HG03521 (cell line): ENCODE measurements around the gene SCRN3.
"Not testable (repeated sequence)": the region's sequence is repeated elsewhere in the genome, so short reads cannot be mapped to it uniquely, and the experiment has no call there.

ENCODE experiments used
- ATAC-seq: cut with Tn5 transposase; IDR thresholded peaks from one replicate; pipeline ENCODE4 v1.9.1; 2021; ENCODE audit warnings: mild to moderate bottlenecking, moderate library complexity; ENCODE audit not compliant: unreplicated experiment

The SCRN3 gene

DNA sequence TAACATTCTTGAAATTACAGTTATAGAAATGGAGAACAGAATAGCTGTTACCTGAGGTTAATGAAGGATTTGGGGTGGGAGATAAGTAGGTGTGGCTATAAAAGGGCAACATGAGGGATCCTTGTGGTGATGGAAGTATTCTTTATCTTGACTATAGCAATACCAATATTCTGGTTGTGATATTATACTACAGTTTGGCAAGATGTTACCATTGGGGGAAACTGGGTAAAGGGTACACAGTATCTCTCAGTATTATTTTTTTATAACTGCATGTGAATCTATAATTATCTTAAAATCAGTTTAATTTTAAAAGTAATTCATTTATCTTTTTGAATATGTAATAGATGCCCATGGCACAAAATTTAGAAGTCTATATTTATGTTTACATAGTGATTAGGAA is 8.1 kb downstream of the SCRN3 start:
- no peak for ATAC-seq

DNA sequence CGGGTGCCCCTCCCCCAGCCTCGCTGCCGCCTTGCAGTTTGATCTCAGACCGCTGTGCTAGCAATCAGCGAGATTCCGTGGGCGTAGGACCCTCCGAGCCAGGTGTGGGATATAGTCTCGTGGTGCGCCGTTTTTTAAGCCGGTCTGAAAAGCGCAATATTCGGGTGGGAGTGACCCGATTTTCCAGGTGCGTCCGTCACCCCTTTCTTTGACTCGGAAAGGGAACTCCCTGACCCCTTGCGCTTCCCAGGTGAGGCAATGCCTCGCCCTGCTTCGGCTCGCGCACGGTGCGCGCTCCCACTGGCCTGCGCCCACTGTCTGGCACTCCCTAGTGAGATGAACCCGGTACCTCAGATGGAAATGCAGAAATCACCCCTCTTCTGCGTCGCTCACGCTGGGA is 14.5 kb downstream of the SCRN3 start:
- ATAC-seq = not testable (repeated sequence)

DNA sequence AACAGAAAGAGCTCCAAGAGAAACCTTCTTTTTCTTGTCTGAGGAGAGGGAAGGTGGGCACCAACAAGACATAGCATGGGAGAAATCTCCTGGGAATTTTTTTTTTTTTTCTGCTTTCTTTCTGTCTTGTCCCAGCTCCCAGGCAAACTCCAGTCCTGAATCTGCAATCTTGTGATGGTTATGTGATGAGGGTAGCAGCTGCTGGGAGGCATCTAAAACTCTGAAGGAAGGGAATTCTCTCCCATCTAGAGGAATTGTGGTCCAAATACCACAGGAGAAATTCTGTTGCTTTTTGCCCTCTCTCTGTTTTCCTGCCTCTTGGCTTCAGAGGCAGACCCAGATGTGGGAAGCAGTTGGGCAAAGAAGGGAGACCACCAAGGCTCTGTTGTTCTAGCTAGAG is 16.7 kb downstream of the SCRN3 start:
- ATAC-seq = no peak

DNA sequence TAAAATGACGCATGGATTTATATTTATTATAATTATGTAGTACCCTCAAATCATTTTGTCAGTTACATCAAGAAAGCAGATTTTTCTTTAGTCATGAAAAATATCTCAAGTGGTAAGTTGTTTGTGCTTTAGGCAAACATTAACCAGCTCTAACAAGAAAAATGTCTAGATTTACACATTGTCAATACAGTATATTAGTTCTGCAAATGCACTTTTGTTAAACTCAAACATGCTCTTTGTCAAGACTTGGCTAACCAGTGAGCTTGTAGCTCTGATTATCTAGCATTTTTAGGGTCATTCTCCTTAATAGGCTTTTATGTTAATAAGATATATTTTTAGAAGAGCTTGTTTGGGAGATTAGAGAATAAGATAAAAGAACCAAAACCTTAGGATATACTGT is 32.7 kb downstream of the SCRN3 start:
- ATAC-seq = no peak

DNA sequence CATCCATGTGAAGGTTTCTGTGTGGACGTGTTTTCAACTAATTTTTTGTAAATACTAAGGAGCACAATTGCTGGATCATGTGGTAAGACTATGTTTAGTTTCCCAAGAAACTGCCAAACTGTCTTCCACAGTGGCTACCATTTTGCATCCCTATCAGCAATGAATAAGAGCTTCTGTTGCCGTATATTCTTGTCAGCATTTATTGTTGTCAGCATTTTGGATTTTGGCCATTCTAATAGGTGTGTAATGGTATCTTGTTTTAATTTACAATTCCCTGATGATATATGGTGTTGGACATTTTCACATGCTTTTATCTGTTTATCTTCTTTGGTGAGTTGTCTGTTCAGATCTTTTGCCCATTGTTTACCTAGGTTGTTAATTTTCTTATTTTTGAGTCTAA is 34.5 kb downstream of the SCRN3 start:
- no peak for ATAC-seq

DNA sequence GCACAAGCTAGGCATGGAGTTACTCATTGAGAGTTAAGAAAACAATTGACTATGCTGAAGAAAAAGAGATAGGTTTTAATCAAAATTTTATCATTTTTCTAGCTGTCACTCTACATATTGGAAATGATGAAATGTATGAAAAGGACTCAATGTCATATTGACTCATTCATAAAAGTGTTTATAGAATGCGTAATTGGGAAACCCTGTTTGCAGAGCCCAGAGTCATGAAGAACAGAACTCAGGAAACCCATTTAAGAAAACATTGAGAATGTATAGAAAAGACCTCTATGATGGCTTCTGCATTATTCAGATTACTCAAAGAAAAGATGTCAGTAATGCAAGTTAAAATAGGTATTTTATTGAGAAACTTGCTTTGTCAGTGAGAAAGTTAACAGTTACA is 36.4 kb downstream of the SCRN3 start:
- ATAC-seq = no peak

DNA sequence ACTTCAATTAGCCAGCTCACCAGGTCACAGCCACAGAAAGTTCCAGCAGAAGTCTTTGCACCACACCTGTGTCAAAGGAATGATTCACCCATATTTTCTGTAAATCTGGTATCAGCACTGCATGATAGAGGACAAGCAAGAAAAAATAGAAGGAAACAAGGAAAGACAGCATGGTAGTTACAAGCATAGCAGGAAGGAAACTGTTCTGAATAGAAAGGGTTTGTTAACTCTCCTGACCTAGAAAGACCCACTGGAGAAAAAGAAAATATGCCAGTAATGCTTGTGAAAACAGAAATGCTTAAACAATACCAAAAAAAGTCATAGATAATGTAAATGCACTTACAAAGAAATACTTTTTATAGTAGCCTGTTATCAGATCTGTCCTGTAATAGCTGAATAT is 40.8 kb downstream of the SCRN3 start:
- ATAC-seq = no peak

DNA sequence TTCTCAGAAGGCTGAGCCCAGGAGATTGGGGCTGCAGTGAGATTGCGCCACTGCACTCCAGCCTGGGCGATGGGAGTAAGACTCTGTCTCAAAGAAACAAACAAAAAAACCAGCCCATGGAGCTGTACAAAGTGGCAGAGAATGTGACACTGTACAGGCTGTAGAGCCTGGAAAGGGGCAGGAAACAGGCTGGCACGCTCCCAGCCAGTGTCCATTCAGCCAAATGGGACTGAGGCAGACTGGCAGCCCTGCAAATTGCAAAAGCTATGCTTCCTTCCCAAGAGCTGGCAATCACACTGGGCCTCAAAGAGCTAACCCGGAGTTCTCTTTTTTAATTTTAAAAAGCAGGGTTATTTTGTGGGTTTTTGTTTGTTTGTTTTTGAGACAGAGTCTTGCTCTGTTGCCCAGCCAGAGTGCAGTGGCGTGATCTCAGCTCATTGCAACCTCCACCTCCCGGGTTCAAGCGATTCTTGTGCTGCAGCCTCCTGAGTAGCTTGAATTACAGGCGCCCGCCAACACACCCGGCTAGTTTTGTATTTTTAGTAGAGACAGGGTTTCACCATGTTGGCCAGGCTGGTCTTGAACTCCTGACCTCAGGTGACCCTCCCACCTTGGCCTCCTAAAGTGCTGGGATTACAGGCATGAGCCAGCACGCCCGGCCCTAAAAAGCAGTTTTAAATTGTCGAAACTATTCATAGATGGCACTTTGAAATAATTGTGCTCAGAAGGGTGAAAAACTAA is 42.8 kb downstream of the SCRN3 start:
- ATAC-seq = no peak

DNA sequence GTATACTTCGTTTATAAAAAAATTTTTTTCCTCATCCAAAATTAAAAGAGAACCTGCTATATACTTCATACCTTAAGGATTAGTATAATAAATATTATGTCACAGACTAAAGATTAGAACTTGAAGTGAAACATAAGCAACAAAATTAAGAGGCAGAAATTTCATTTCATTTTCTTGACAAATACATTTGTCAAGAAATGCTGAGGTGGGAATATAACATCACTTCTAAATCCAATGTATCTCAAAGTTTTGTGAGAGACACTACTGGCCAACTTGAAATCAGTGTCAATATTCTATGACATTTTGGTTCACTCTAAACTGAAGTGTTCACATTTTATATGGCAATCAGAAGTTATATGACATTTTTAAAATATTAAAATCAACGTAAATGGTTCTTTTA is 43.8 kb downstream of the SCRN3 start:
- ATAC-seq = no peak

DNA sequence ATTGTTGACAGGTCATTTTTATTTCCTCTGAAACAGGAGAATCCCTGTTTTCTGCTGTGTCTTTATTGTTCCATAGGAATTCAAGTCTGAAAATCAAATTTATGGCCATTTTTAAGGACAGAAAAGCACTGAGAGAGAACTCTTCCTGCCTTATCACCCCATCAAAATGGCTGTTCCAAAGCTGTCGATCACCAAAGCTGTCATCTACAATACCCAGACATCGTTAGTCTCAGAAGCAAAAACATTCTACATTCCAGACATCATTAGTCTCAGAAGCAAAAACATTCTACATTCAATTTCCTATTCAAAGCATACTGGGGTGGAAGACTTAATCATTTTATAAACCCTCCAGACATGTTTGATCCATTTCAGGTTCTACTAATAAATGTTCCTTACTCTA is 44.4 kb downstream of the SCRN3 start:
- ATAC-seq = no peak

DNA sequence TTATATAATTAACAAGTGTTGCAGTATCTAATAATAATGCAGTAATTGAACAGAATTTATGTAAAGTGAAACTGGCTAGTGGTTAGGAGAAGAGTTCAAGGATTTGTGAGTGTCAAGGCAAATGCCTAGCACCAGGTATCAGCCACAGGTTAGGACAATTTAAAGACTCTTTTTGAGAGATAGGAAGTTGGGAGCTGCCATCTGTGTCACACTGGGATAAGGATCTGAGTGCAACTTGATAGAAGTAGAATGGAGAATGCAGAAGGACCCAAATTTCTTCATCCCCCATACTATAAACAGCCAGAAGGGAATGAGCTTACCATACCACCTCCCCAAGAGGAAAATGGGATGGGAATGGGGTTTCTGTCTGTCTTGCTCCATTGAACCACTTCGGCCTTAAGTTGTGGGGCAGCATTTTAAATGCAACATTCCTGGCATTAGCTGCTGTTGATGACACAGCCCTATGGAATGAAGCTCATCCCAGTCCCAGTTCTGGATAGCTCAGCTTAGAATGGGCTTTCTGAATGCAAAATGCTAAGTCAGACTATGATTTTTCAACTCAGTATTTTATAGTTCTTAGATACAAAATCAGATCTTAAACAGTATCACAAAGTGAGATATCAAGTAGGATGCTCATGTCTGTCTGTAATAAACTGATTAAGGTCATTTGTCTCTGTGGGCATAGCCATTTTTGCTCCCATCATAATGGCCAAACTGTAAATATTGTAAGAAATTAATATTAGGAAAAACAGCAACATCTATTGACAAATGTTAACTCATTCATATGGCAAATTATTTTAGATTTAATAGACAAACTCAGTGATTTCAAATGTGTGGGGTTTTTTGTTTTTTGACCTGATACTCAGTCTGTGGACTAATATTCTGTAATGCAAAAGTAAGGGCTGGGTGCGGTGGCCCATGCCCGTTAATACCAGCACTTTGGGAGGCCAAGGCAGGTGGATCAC is 47.3 kb downstream of the SCRN3 start:
- no peak for ATAC-seq

DNA sequence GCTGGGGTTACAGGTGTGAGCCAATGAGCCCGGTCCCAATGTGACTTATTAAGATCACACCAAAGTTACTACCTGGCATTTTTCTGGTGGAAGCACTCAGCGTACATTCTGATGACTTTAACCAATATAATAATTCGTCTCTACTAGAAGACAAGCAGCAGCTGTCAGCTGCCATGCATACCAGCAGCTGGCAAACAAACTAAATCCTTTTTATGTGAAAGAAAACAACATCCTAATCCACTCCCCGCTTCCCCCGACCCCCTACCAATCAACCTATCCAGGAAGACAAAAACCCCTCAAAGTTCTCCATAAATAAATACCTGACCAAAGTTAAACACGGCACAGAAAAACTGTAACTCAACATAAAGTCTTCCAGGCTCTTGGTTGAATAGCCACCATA is 49.2 kb downstream of the SCRN3 start:
- no peak for ATAC-seq

DNA sequence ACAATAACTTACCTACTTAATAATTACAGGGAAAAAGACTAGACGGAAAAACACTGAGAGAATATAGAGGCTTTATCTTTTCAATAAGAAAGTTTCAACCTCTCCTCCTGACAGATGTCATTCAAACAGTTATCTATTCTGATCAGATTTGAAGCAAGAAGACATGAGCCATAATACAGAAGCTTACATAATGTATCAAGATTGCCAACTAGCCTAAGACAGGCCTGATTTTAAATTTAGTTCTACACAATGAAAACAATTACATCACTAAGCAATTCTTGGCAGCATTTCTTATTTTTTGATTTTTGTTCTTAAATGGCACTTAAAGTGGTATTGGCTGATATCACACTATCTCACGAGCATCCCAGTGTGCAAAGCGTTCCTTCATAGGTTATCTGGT is 49.7 kb downstream of the SCRN3 start:
- ATAC-seq = no peak

DNA sequence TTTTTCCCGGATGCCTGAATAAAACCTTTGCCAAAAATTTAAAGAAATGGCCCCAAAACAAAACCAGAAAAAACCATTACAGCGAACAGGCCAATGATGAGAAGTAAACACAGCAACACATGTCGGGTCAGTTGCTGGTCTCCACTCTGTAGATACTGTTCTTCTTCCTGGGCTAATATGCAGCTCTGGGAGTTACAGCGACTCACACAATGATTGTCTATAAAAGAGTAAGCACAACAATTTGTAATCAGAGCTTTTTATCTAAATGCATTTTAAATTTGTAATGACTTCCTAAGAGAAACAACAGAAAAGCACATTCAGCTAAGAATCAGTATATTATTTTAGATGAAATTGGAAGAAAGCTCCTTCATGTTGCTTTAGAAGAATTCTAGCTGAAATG is 51.0 kb downstream of the SCRN3 start:
- no peak for ATAC-seq

DNA sequence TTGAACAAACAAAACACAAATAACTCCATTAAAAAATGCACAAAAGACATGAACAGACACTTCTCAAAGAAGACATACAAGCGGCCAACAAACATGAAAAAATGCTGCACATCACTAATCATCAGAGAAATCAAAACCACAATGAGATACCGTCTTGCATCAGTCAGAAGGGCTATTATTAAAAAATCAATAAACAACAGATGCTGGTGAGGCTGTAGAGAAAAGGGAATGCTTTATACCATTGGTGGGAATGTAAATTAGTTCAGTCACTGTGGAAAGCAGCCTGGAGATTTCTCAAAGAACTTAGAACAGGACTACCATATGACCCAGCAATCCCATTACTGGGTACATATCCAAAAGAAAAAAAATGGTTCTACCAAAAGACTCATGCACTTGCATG is 53.5 kb downstream of the SCRN3 start:
- ATAC-seq = no peak

DNA sequence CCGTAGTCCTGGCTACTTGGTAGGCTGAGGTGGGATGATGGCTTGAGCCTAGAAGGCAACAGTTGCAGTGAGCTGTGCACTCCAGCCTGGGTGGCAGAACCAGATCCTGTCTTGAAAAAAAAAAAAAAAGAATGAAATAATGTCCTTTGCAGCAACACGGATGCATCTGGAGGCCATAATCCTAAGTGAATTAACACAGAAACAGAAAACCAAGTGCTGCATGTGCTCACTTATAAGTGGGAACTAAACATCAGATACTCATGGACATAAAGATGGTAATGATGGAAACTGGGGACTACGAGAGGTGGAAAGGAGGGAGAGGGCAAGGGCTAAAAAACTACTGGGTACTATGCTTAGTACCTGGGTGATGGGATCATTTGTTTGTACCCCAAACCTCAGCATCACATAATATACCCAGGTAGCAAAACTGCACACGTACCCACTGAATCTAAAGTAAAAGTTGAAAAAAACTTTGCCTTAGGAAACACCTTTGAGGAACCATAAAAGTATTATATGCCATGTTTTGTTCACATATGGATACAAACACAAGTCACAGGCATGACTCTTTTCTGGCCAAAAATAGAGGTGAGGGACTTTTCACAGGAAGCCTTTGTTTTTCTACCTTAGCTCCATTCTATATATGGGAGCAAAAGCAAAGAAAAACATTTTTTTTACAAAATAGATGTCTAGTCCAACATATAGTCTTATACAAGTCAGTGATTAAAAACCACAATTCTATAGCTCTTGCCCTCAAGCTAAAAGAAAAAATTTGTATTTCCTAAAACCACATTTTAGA is 54.7 kb downstream of the SCRN3 start:
- ATAC-seq = no peak

DNA sequence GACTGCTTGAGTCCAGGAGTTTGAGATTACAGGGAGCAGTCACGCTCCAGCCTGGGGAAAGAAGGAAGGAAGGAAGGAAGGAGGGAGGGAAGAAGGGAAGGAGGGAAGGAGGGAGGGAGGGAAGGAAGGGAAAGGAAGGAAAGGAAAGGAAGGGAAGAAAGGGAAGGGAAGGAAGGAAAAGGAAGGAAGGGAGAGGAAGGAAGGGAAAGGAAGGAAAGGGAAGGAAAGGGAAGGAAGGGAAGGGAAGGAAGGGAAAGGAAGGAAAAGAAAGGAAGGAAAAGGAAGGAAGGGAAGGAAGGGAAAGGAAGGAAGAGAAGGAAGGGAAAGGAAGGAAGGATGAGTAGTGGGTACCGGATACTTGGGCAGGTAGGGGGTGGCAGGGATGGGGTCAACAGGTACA is 59.0 kb downstream of the SCRN3 start:
- no peak for ATAC-seq

DNA sequence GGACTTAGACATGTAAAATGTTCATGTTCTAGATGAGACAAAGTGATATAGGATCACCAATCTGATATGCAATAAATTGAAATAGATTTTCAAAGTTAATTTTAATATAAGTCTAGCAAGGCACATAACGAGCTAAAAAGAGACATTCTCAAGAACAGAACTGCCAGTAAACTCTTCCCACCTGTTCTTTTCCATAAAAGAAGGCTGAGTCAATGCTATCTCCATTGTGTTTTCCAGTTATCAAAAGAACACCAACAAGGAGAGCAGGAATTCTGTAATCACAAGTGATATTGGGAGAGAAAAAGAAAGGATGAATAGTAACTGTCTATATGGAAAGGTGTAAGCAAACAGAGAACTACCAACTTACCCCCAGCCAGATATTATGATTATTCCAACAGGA is 65.7 kb downstream of the SCRN3 start:
- no peak for ATAC-seq

DNA sequence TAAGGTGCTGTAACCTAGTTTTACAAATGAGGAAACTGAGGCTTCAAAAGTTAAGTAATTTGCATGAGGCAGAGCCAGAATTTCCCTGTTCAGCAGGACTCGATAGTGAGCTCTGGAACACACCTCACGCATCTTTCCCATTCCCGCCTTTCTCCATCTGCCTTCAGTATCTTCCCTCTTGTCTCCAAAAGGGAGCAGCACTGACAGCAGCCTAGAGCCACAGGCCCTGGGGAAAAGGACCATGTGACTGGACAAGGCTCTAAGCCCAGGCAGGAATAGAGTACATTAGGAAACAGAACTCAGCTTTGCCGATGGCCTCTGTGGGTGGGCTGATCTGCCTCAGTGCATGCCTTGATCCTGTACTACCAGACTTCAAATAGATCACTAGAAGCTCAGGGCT is 69.8 kb downstream of the SCRN3 start:
- no peak for ATAC-seq

DNA sequence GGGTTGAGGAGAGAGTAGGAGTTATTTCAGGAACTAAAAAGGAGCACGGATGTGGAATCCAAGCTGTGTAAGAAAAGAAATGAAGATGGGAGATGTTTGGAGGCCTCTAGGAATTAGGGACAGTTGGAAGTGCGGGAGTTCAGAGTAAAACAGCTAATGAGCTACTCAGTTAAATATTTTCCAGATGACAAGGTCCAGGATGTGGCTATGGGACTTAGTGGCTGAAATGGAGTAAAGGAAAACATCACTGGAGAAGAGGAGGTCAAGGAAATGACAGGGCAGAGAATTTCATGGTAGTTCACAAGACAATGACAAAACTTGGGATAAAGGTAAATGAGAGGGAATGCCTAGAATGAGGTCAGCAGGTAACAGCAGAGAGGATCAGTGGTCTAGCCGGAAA is 78.3 kb downstream of the SCRN3 start:
- no peak for ATAC-seq

DNA sequence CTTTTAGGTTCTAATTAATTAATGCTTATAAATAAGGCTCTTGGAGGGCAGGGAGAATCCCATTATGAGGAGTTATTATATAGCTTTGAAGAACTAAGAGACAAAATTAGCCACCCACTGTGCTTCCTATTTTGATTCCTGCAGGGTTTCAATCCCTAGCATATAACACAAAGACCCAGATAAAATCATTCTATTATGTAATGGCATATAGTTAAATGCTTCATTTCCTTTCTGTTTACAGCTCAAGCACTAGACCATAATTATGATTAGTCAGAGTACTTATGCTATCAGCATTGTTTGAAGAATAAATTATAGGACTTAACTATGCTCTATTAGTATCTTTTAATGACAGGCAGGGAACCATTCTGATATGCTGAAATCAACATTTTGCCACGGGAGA is 82.2 kb downstream of the SCRN3 start:
- ATAC-seq = no peak
